Mesodermal cell (in vitro differentiated cells): ENCODE results near the gene CATSPERE.

Experiments used
- H3K27ac ChIP-seq: 2 replicates; pipeline ENCODE4 v1.7.0; 2013; ENCODE audit warnings: mild to moderate bottlenecking, low read depth, low read length, moderate library complexity; ENCODE audit not compliant: severe bottlenecking
- H3K36me3 ChIP-seq: 2 replicates; pipeline ENCODE4 v1.7.1; 2013; ENCODE audit warnings: mild to moderate bottlenecking, low read length, moderate library complexity; ENCODE audit not compliant: control insufficient read depth, insufficient read depth
- H3K4me1 ChIP-seq: one replicate; pipeline ENCODE4 v1.7.1; 2013; ENCODE audit warnings: mild to moderate bottlenecking, low read length; ENCODE audit not compliant: insufficient read depth, control insufficient read depth, poor library complexity, severe bottlenecking
- H3K4me3 ChIP-seq: 2 replicates; pipeline ENCODE4 v1.7.0; 2013; ENCODE audit warnings: low read length, control low read depth, mild to moderate bottlenecking; ENCODE audit not compliant: insufficient read depth, poor library complexity, severe bottlenecking; ENCODE audit errors: extremely low read depth
- H3K9me3 ChIP-seq: 2 replicates; pipeline ENCODE4 v1.7.1; 2013; ENCODE audit warnings: mild to moderate bottlenecking, low read length, moderate library complexity; ENCODE audit not compliant: control insufficient read depth
- WGBS, 2 experiments: methylation state at CpG; one replicate each; pipeline ENCODE4 v1.1.5; 2013; ENCODE audit warnings: missing lambda C conversion rate in 2 of 2; ENCODE audit not compliant: insufficient coverage in 2 of 2; 5-methylcytosine and 5-hydroxymethylcytosine counted together

CATSPERE gene

DNA sequence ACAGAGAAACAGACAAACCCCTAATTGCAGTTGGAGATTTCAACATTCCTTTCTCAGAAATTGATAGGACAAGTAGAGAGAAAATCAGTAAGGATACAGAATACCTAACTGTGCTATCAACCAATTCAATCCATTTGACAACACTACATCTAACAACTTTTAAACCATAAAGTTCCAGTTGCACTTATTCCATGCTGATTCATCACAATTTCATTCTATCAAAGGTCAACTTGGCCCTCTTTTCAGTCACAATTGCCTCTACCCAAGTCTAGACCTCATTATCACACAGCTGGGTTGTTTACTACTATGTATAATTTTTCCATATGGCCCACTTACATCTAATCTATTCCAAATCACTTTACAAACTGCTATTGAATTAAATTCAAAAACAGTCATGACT lies 172.1 kb downstream of the CATSPERE start:
- no peaks in the 10 kb centered on the region for H3K9me3 ChIP-seq
- H3K4me1 ChIP-seq, result no peaks in the 10 kb centered on the region
- no peak overlapping the region for H3K27ac ChIP-seq
- H3K4me3 ChIP-seq, result no peak overlapping the region
- H3K36me3 ChIP-seq, result no peaks in the 10 kb centered on the region

DNA sequence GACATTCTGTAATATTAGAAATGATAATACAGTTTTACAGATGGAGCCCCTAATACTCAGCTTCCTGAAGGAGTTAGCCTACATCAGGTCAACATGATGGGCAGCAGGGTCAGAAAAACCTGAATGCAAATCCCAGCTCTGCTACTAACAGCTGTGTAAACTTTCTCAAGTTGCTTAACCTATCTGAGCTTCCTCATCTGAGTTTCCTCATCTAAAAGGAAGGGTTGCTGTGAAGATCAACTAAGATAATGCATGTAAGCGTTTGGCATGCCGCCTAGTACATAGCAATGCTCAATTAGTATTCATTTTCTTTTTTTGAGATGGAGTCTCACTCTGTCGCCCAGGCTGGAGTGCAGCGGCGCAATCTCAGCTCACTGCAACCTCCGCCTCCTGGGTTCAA lies 173.5 kb downstream of the CATSPERE start:
- Histone ChIP-seq H3K4me3 (no peak overlapping the region), H3K9me3 (no peaks in the 10 kb centered on the region), H3K27ac (no peak overlapping the region), H3K4me1 (no peaks in the 10 kb centered on the region), H3K36me3 (no peaks in the 10 kb centered on the region)
- 90 to 100% methylated on average over 2 to 3 of the region's 6 CpGs for WGBS, 2 experiments

DNA sequence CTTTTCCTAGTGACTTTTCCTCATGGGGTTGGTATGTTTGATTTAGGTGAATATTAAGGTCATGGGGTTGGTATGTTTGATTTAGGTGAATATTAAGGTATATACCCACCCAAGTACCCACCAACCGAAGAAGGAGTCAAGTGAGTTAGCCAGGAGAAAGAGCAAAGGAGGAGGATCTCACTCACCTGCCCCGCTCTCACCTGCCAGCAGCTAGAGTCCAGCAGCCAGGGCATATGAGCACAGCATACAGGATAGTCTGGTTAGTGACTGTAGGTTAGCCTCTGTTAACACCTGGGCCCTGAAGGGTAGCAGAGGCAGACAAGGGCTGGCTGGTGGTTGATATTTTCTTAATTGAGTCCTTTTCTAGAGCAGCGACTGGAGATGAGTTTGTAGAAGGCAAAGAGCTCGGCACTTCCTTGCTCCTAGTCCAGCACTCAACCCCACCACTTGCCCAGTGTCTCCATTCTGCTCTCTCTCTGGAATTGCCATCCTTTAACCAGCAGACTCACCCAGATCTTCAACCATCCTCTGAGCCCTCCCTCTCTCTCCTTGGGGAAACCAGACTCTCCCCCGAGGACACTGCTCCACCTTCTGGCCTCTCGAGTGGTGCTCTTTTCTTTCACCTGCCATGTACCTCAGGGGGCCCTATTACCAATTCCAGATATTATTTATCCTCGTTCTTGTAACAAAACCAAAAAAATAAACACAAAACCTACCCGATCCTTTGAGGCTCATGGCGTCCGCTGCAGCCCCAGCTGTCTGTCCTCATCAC lies 175.6 kb downstream of the CATSPERE start:
- H3K9me3 ChIP-seq, result no peaks in the 10 kb centered on the region
- no peak overlapping the region for H3K4me3 ChIP-seq
- no peaks in the 10 kb centered on the region for H3K4me1 ChIP-seq
- 81 to 82% methylated on average over 7 of the region's 10 CpGs for WGBS, 2 experiments
- H3K36me3 ChIP-seq, result no peaks in the 10 kb centered on the region
- H3K27ac ChIP-seq, result no peak overlapping the region

DNA sequence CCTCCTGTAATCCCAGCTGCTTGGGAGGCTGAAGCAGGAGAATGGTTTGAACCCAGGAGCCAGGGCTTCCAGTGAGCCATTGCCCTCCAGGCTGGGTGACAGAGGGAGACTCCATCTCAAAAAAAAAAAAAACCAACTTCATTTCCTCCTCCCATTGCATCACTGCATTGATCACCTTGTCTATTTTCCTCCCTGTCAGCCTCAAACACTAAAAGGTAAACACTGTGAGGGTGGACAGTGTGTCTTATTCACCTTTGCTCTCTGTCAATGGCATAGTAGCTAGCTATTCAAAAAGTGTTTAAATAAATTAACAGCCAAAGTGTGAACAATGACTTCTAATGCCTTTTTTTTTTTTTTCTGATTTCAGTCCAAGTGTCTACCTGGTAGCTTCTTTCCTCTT lies 178.5 kb downstream of the CATSPERE start:
- Histone ChIP-seq H3K4me3 (no peak overlapping the region), H3K9me3 (no peaks in the 10 kb centered on the region), H3K4me1 (no peaks in the 10 kb centered on the region), H3K27ac (no peak overlapping the region), H3K36me3 (no peaks in the 10 kb centered on the region)

DNA sequence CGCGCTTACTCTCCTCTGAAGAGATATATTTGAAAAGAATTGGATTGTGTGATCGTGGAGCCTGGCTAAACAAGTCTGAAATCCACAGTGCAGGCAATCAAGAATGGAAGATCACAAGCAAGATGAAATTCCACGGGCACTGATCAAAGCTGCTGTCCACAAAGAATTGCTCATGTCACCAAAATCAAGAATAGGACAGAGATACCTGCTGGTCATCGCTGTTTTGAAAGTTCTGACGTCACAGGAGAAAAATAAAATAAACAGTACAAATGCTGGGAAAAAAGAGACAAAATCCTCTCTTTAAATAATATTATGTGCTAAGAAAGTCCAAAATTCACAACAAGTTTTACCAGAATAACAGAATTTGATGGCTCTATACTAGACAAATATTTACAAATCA lies 179.8 kb downstream of the CATSPERE start:
- Histone ChIP-seq H3K4me1 (no peaks in the 10 kb centered on the region), H3K27ac (no peak overlapping the region), H3K9me3 (no peaks in the 10 kb centered on the region), H3K36me3 (no peaks in the 10 kb centered on the region), H3K4me3 (no peak overlapping the region)
- 85 to 93% methylated on average over 4 of the region's 6 CpGs for WGBS, 2 experiments

DNA sequence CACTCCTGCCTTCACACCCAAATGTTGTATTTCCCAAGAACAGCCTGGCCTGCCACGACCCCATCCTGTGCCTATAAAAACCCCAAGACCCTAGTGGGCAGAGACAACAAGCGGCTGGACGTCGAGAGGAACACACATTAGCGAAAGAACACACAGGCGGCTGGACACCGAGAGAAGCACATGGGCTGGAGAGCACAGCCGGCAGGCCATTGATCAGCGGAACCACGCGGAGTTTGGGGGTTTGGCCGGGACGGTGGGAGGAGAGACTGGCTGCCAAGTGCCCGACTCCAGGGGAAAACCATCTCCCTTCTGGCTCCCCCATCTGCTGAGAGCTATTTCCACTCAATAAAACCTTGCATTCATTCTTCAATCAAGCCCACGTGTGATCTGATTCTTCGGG lies 181.5 kb downstream of the CATSPERE start:
- Histone ChIP-seq H3K4me3 (no peak overlapping the region), H3K4me1 (no peaks in the 10 kb centered on the region), H3K36me3 (no peaks in the 10 kb centered on the region), H3K27ac (no peak overlapping the region), H3K9me3 (no peaks in the 10 kb centered on the region)
- 91 to 95% methylated on average over 15 to 16 of the region's 16 CpGs for WGBS, 2 experiments

DNA sequence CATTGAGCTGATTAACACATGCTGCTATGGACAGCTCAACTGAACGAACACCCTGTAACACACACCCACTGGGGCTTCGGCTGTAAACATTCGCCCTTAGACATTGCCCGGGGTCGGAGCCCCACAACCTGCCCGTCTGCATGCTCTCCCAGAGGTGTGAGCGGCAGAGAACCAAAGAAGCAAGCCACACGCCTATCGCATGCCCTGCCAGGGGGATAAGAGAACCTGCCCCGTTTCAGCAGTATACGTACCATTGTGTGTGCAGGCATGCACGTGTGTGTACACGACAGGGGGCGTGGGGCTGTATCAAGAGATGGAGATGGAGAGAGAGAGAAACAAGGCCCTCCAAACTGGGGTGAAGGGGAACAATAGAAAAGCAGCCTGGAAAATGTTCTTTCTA lies 181.9 kb downstream of the CATSPERE start:
- Histone ChIP-seq H3K27ac (no peak overlapping the region), H3K9me3 (no peaks in the 10 kb centered on the region), H3K4me3 (no peak overlapping the region), H3K4me1 (no peaks in the 10 kb centered on the region), H3K36me3 (no peaks in the 10 kb centered on the region)
- WGBS, 2 experiments, result 94 to 95% methylated on average over 8 to 14 of the region's 14 CpGs

DNA sequence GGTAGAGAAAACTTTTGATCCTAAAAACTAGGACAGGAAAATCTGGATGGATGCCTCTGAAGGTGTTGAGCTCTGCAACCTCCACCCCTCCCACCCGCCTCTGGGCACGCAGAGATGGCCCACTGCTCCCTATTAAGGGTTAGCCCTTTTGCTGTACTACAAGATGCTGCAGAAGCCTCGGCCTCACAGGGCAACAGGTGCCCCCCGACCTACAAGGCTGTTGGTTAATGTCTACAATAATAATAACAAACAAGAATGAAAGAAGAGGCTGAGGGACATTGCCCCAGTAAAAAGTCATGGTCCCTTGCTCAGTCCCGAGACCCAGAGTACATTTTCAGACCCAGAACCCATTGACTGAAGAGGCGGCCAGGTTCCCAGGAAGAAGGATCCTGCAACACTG lies 184.3 kb downstream of the CATSPERE start:
- Histone ChIP-seq H3K36me3 (no peaks in the 10 kb centered on the region), H3K9me3 (no peaks in the 10 kb centered on the region), H3K4me3 (no peak overlapping the region), H3K27ac (no peak overlapping the region), H3K4me1 (no peaks in the 10 kb centered on the region)
- WGBS, 2 experiments, result 92% methylated on average over 2 of the region's 6 CpGs; no CpG with 5 or more reads in 1 of the 2 experiments

DNA sequence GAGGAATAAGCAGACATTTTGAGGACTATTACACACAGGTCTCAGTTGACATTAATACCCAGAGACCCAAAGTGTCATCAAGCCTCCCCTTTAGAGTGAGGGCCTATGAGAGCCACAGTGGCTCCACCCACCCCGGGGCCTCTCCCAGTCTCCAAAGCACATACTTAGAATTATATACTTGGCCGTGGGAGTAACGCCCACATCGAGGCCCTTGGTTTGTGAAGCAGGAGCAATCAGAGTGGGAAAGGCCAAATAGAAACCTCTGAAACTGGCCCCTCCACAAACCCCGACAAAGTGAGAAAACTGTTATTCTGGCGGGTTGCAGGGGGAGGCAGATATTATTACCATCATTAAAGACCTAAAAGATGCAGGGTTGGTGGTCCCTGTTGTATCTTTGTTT lies 184.8 kb downstream of the CATSPERE start:
- no peak overlapping the region for H3K4me3 ChIP-seq
- no peak overlapping the region for H3K27ac ChIP-seq
- no peaks in the 10 kb centered on the region for H3K36me3 ChIP-seq
- 0% methylated on average over 1 of the region's 6 CpGs; no CpG with 5 or more reads in 1 of the 2 experiments for WGBS, 2 experiments
- no peaks in the 10 kb centered on the region for H3K9me3 ChIP-seq
- no peaks in the 10 kb centered on the region for H3K4me1 ChIP-seq

DNA sequence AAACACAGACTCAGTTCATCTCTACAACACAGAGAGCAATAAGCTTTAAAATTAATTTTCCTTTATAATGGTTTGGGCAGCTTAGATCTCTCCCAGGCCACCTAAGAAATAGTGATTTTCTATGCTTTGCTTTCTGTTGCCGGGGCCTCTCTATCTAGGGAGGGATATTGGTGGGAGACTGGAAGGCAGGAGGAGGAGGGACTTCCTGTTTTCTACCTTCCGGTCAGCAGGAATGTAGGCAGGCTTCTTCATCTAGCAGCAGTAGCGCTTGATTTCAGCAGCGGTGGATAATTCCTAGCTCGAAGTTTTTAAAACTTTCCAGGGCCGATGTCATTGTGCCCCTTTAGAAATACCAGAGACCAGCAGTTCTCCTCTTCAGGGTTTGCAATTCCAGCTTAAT lies 186.7 kb downstream of the CATSPERE start:
- Histone ChIP-seq H3K27ac (no peak overlapping the region), H3K9me3 (no peaks in the 10 kb centered on the region), H3K4me1 (no peaks in the 10 kb centered on the region), H3K36me3 (no peaks in the 10 kb centered on the region), H3K4me3 (no peak overlapping the region)
- WGBS, 2 experiments, result 87 to 92% methylated on average over 5 to 6 of the region's 6 CpGs

DNA sequence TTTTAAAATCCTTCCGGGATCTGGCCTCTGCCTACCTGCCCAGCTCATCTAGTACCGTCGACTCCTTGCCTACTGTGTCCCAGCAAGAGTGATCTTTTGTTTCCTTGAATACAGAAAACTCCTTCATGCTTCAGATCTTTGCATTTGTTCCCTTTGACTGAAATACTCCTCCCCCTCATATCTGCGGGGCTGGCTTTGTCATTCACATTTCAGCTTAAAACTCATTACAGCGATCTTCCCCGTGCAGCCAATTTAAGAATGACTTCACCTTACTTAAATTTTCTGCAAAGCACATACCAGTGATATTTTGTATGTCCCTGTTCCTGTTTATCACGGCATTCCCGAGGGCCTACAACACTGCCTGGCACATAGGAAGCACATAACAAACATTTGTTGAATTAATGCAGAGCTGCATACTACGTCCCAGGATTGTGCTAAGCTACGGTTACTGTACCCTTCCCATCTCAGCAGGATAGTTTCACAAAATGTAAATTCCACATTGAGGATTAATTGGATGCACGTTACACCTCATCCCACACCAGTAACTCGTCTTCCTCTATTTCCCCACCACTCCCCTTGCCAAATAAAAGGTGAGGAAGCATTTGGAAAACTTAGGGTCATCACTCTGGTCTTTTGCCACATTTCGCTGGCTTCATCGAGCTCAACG lies 191.0 kb downstream of the CATSPERE start:
- peaks cover 11% of the 10 kb centered on the region for H3K4me1 ChIP-seq
- H3K4me3 ChIP-seq, result peak overlapping the region; percentile 88
- 43 to 45% methylated on average over 14 to 15 of the region's 15 CpGs for WGBS, 2 experiments
- H3K27ac ChIP-seq, result peak overlapping the region; percentile 6
- H3K9me3 ChIP-seq, result no peaks in the 10 kb centered on the region
- peaks cover 11% of the 10 kb centered on the region for H3K36me3 ChIP-seq
